PC-9 (cell line): ENCODE results near the gene PTGR3.

Experiments used
- EZH2 ChIP-seq: fragments of 200-600 bp; sonication (generic); IDR thresholded peaks from 2 replicates; pipeline ENCODE4 v1.8.0; 2017; ENCODE audit warnings: antibody characterized with exemption, low read depth
- TF ChIP-seq, protein P1 (sequence below): fragments of 200-600 bp; sonication (generic); conservative IDR thresholded peaks from 2 replicates; pipeline ENCODE4 v1.6.1; 2017; ENCODE audit warnings: mixed run types, antibody characterized with exemption, mild to moderate bottlenecking, moderate library complexity

DNA sequence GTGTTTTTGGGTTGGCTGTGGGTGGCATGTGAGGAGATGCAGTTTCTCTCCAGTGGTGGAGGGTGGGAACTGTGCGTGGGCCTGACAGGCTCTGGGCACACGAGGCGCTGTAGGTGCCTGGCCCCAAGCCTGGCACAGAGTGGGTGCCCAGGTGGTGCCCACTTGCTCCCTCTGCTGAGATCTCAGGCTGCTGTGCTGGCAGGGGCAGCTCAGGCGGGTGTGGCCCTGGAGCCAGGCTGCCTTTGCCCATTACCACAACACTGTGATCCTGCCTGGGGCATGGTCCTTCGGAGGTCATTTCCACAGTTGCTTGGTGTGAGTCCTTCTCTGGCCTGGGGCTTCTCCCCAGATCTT, 22.1 kb upstream of the PTGR3 start:
- TF ChIP-seq, protein P1, sequence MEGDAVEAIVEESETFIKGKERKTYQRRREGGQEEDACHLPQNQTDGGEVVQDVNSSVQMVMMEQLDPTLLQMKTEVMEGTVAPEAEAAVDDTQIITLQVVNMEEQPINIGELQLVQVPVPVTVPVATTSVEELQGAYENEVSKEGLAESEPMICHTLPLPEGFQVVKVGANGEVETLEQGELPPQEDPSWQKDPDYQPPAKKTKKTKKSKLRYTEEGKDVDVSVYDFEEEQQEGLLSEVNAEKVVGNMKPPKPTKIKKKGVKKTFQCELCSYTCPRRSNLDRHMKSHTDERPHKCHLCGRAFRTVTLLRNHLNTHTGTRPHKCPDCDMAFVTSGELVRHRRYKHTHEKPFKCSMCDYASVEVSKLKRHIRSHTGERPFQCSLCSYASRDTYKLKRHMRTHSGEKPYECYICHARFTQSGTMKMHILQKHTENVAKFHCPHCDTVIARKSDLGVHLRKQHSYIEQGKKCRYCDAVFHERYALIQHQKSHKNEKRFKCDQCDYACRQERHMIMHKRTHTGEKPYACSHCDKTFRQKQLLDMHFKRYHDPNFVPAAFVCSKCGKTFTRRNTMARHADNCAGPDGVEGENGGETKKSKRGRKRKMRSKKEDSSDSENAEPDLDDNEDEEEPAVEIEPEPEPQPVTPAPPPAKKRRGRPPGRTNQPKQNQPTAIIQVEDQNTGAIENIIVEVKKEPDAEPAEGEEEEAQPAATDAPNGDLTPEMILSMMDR, result no peak
- TF ChIP-seq EZH2, result no peak
